GM21381 (cell line): ENCODE measurements around the gene SLX9.

Experiments
- ATAC-seq: cut with Tn5 transposase; IDR thresholded peaks from one replicate; pipeline ENCODE4 v1.9.1; 2021; ENCODE audit warnings: mild to moderate bottlenecking, moderate library complexity; ENCODE audit not compliant: unreplicated experiment

Gene SLX9

DNA sequence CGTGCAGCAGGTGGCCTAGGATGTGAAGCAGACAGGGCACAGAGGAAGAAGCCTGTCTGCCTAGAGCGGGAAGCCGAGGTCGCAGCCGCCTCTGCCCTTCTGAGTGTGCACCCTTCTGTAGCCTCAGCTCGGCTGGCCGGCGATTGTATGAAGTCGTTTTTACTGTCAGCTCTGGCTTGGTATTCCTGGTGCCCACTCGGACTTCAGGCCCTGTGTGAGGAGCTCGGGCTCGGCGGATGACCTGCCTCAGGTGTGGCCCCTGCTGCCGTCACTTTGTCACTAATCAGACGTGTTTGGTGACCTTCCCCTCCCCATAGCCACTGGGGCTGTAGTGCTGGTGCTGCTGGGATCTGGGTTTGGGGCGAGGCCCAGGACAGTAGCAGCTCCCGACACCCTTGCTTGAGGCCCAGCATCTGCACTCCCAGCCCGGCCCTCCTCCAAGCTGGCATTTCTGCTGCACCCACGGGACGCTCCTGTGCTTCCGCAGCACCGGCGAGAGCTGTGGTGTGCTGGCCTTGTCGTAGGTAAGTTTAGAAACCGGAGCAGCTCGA, 18.1 kb downstream of the SLX9 start:
- no peak for ATAC-seq

DNA sequence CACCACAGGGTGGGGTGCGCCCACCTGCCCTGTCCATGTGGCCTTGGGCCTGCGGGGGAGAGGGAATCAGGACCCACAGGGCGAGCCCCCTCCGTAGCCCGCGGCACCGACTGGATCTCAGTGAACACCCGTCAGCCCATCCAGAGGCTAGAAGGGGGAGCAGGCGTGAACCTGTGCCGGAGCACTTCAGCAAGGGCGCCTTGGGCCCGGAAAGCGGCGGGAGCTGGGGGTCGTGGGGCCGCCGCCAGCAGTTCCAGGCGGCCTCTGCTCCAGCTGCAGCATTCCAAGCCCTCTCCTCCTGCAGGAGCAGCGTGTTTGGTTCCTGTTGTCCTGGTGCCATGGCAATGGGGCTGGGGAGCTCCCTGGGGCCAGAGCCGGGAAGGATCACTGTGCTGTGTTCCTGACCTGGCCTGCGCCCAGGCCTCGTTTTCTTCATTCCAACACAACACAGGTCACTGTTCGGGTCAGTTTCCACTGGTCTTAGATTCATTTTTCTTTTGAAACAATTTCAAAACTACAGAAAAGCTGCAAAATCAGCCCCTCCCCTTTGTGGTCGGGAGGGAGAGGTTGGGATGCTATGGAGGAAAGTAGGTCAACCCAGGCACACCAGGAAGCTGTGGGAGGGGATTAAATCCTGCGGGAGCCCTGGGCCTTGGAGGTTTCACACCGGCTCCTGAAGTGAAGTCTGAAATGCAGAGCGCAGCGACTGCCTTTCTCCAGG, 18.8 kb downstream of the SLX9 start:
- no peak for ATAC-seq

DNA sequence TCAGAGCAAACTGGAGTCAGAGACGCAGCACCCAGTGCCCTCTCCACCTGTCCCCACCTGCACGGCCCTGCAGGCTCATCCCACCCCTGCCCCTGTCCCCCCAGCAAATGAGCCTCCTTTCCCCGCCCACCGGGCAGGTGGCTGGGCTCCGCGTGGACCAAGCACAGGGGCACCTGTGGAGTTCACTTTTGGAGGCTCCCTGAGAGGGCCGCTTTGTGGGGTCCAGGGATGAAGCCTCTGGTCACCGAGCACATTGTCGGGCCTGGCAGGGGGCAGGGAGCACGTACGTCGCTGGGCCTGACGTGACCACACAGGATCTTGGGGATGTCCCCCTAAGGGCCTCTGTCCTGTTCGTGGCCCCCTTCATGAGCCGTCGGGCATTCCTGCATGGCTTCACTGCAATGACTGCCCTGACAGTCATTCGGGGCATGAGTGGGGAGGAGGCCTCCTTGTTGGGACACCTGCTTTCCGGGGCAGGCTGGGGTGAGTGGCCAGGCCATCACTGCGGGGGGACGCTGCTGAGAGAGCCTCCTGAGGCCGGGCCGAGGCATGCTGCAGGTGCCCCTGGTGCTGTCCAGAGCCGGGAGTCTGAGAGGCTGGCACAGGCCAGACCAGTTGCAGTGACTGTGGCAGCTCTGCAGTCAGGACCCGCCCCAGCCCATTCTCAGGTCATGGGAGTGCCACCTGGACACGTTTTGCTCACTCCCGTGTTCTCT, 19.7 kb downstream of the SLX9 start:
- no peak for ATAC-seq

DNA sequence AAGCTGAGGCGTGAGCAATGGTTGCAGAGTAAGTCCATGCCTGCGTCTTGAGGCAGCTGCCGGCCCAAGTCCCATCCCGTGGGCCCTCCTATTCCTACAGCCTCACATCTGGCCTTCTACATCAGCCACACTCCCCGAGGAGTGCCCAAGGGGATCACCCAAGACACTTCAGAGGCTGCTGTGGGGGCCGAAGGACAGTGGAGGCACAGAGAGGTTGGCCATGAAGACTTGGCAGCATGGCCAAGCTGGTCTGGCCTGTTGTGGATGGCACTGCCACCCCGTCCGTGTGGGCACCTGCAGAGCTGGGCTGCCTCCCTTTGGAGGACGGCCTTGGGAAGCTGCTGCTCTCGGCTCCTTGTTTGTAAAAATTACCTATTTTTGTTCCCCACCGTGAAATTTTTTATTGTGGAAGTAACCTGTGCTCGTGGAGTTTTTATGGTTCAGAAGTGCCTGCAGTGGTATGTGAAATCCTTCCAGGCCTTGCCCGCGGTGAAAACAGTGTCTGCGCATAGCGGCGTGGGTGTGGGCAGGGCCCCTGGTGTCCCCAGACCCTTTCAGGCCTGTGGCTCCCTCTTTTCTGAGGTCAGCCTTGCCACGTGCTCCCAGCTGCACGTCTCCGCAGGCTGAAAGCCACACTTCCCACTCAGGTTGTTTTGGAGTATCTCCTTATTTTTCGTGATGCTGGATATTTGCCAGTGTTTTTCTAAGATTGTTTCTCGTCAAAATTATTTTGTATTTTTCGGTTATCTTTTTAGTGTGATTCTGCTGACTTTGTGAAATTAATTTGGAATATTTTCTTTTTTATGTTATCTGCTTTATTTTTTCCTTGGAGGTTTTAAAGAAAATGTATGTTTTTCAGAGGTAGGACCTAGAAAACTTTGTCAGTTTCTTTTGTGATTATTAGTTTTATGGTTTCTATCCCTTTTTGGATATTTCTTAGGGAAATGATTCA, 20.6 kb downstream of the SLX9 start:
- ATAC-seq: no peak

DNA sequence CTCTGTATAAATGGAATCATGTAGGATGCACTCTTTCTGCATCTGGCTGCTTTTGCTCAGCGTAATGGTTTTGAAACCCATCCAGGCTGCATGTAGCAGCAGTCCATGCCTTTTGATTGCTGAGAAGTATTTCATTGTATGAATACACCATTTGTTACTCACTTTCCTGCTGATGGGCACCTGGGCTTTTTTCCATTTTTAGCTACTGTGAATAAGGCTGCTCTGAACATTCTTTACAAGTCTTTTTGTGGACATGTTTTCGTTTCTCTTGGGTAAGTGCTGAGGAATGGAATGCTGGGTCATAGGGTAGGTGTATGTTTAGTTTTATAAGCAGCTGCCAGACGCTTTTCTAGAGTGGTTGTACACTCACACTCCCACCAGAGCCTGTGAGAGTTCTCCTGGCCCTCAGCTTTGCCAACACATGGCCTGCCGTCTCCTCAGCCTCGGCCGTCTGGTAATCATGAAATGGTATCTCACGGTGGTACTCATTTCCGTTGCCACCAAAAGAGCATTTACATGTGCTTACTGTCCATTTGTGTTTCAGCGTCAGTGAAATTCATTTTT, 22.7 kb downstream of the SLX9 start:
- ATAC-seq: no peak

DNA sequence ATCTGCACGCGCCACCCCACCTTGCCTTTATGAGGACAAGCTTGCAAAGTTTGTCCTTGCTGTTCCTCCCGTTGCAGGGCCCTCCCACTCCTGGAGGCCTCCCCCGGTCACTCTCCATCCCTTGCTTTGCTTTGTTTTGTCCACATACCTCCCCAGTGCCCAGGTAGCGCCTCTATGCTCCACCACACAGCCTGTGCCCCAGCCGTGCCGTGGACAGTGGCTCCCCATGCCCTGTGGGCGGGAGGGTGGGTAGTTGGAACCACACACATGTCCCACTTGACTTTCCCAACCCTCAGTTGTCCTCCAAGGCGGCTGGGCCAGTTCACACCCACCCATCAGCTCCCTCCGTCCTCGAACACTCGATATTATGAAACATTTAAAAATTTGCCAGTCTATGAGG, 24.6 kb downstream of the SLX9 start:
- ATAC-seq: no peak

DNA sequence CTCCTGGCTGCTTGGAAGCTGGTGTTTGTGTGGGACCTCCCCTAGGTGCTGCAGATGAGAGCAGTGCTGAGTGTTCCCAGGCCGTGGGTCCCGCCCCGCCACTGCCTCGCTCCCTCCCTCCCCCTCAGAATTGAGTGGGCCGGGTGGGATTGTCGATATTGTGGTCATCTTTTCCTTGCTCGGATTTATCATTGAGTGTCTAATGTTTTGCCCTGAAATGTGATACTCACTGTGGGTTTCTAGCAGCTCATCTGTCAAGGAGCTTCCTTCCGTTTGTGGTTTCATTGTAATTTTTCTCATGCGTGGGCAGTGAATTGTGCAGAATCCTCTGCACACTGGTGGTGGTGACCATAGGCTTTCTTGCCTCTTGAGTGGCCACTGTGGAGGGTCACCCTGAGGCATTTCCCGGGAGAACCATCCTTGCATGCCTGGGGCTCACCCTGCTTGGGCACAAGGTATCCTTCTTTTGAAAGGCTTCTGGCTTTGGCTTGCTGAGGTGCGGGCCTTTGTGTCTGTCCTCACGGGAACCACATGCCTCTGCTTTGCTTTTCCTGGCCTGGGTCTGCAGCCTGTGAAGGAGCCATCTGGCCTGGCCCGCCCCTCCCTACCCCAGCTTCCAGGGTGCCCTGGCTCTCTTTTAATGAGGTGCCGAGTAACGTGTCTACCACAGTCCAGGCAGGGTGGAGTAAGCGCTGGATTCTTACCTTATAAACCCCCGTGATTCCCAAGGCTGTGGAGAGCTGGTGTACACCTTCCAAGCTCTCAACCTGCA, 25.6 kb downstream of the SLX9 start:
- no peak for ATAC-seq

DNA sequence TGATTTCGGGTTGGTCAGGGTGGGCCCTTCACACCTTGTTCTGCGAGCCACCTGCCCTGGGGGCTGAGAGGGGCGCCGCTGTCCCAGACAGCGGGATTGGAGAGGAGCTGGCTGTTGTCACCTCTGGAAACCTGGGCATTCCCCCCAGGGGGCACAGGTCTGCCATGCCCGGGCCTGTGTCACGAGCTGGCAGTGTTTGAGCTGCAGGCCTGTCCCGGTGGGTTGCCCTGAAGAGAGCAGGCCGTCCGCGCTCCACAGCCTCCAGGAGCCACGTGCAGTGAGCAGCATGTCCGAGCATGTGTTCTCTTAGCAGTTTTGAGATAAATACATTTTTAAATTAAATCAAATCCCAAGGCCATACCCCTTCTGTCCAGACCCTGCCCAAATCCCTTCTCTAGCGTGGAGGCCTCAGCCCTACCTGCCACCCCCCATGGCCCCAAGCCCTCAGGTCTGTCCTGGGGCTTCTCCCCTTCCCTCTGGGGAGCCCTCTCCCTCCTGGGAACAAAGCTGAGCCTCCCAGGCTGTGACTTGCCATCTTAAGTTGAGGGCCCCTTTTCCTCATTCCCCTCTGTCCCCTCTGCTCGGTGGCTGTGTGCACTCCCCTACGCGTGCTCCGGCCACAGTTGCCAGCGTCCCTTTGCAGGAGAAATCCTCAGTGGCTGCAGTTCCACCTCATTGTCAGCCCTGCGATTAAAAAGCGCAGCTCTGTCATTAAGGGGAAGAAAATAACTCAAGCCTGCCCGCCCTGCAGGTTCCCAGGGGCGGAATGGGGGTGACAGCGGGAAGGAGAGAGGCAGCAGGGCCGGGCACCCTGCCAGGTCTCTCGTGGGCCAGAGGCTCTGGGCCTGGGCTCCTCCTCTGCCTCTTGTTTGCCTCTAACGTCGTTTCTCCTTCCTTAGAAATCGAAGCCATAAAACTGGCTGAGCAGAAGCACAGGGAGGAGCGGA, 26.6 kb downstream of the SLX9 start:
- no peak for ATAC-seq

DNA sequence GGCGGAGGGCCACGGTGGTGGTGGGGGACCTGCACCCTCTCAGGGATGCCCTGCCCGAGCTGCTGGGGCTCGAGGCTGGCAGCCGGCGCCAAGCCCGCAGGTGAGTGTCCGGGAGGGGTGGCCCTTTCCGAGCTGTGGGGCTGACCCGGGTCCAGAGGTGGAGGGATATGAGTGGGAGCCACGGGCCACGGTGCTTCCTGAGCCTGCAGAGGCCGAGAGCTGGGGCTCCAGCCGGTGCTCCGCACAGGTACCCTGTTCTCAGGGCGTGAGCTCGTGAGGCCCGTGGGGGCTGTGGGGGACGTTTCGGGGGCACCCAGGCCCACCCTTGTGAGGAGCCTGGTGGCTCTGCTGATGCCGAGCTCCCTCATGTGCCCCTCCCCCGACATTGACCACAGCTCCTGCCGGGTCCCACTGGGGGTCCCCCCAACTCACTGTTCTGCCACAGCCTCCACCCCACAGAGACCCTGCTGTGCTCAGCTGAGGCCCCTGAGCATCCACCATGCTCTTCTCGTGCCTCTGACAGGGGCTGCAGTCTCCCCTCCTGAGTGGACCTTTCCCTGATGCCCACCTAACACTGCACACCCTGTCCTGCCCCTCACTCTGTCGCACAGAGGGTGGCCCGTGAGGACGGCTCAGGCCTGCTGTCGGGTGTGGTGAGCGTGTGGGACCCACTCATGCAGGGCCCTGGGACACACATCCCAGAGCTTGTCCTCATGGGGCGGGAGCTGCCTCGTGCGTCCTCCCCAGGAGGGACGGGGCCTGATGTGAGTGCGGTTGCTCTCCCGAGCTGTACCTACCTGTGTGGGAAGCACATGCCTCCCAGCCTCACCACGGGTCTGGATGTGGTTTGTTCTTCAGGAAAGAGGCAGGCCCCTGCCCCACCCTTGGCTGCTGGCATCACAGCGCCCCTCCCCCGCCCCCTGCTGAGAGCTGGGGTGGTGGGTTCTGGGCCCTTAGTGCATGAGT, 27.5 kb downstream of the SLX9 start:
- no peak for ATAC-seq

DNA sequence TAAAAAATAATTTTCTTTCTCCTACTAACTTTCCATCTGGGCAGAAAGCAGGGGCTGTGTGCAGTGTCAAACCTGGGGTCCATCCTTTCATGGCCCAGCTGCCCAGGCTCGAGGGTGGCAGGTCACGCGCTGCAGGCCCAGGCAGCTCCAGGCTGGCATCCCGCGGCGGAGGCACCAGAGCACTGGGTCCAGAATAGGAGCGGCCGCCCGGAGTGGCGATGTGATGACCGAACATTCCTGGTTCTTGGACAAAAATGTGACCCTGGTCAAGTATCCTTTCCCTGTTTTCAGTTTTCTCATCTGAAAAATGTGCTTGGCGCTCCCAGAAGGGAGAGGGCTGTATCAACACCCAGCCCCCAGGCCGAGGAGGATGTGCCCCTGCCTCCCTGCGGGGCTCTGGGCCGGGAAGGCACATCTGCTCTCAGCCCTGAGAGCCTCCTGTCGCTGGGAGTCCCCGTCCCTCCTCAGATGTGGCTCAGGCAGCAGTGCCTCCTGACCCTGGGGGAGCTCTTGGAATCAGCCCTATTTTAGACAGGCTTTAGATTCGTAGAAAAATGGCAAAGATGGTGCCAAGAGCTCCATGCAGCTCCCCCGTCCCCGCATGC, 29.3 kb downstream of the SLX9 start:
- no peak for ATAC-seq

DNA sequence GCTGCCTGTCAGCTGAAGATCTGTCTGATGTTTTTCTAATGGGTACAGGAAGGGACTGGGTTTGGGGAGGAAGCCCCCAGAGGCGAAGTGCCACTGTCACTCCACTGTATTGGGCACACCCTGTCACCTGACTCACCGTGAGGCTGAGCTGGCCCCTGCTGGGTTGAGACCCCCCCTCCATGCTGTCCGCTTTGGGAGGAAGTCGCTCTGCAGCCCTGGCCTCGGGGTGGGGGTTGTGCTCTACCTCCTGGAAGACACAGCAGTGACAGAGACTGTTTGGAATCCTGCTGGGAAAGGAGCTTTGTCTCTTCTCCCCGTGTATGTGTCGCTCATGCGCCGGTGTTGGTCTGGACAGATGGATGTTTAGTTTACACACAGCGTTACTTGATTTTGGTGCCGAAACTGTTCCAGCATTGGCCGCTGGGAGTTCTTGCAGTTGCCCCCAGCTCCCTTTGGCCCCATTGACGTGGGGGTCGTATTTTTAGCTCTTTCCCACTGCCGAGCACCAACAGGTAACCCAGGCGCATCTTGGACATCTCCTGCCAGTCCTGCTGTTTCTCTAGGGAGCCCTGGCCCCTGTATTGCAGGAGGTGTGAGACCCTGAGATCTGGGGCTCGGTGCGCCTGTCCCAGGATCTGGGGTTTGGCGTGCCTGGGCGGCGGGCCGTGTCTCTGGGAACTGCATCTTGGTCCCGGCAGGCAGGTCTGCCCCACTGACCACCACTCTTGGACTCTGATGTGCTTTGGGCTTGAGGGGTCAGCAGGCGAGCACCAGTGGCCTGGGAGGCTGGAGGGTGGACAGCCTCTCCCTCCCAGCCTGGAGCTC, 30.3 kb downstream of the SLX9 start:
- no peak for ATAC-seq

DNA sequence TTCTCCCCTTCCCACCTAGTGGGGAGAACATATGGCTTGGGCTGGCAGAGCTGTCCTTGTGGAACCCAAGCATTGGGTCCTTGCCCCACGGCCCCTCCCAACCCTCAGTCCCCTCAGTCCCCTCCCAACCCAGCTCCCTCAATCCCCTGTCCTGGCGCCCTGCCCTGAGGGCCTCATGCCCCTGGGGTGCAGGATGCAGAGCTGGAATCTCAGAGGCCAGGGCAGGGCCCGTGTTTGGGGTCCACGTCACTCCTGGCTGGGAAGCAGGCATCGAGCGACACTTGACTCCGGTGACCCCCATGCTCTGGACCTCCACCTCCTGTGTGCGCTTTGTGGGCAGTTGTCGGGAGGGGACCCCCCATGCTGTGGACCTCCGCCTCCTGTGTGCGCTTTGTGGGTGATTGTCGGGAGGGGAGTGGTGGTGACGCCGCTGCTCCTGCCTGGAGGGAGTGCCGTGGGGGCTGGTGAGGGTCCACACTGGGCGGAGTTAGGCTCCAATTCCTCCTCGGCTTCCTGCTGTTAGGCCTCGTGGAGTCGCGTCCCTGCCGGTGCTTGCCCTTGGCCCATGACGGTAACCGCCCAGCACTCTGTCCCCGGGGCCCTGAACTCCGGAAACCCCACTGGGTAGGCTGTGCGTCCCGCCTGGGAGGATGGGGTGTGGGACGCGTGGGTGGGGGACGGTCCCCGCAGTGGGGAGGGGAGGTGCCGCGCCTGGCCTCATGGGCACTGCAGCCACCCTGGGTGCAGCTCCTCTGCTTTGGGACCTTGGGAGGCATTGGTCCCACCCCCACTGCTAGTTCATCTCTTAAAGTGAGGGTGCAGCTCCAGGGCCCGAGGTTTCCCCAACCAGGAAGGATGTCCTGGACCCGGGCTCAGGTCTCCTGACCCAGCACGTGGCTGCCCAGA, 31.2 kb downstream of the SLX9 start:
- no peak for ATAC-seq

DNA sequence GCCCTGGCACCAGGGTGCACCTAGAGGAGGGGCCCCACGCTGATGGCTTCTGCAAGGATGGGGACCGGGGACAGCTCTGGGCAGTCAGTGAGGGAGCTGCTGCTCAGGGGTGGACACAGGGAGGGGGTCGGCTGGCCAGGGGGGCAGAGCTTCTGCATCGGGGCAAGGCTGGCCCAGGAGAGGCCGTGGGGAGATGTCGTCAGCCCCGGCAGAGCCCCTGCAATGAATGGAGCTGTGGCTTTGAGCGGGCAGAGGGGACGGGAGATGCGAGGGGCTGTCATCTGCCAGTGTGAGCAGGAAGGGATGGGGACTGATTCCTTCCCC, 31.8 kb downstream of the SLX9 start:
- ATAC-seq: no peak

DNA sequence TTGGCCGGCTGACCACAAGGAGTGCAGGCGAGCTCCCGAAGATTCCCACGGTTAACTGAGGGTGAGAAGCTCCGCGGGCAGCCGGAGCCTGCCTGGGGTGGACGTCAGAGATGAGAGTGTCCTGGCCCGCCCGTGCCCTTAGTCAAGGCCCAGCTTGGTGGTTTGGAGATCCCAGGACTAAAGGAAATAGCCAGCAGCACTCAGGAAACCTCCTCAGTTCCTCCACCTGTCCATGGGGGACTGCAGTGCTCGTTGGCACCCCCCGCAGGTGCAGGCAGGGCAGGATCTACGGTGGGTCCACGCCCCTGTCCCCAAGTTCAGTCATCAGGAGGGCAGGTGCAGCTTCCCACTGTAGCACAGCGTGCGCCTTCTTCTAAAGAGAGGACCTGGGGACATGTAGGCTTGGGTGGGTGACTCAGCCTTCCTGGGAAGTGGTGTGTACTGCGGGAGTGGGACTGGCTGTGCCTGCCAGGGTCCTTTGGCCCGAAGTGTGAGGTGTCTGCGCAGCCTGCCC, 32.5 kb downstream of the SLX9 start:
- no peak for ATAC-seq

DNA sequence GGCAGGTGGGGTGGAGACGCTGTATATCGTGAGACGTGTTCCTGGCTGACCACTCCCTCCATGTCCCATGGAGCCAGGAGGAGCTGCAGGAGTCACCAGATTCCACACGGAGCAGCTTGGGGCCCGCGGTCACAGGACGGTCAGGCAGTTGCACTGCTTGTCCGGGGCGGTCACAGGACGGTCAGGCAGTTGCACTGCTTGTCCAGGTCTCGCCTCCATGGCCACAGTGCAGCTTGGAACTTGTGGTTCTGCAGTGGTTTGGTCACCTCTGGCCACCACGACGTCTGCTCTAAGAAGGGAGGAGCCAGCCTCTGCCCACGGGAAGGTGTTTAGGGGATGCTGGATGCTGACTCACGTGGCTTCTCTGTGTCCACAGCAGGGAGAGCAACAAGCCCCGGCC, 33.0 kb downstream of the SLX9 start:
- ATAC-seq: no peak

DNA sequence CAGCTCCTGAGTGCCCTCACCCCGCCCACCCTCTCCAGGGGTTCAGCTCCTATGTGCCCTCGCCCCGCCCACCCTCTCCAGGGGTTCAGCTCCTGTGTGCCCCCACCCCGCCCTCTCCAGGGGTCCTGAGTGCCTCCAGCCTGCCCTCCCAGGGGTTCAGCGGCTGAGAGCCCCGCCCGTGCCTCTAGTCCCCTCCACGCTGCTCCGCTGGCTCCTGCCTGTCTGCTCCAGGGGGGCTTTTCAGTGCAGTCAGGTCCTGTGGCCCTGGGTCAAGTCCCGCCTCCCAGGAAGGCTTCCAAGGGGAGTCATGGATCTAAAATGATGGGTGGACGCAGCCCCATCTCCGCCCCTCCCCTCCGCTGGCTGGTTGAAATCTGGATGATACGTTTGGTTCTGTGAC, 33.8 kb downstream of the SLX9 start:
- no peak for ATAC-seq
